ENCODE measurements around the gene CHST2. TPM values are rescaled to one million over a fixed set of nuclear protein-coding genes. Genes with fewer than 3 reads are reported as not detected.
A peak's percentile ranks its signal among the peaks of the same experiment; 100 is the strongest.

Gene CHST2
- total RNA-seq, 1 donor from 2014 or later, result 4.5 TPM

DNA sequence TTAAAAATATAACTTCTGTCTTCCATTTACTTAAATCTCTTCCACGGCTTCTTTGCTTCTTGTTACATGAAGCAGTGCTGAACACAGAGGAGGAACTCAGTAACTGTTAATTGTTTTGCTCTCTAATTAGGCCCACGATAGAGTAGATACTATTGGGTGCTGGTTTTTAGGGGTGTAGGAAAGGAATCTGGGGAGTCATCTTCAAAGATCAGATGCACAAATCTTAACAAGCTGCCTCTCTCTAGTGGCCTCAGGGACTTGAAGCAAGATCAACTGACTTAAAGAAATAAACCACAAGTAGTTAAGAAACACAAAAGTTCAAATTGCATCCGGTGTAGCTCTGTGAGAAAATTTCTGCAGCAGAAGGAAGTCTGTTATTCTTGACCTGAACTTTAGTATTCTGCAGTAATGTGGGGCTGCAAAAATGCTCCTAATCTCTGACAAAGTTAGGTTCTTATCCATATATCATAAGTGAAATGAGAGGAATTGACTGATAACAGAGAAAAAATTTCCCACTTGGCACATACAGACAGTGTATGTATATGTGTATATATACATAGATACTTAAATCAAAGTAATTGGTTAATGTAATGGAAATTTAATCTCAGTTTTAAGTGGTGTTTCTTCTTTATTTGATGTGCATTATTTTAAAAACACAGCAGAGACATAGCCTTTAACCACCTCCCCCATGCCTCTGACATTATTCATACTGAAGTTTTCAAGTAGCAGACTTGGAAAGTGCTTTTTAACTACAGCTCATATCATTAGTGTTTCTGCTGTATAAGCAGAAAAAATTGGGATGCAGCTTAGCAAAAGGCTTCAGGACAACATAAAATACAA is 51.8 kb downstream of the CHST2 start:
- Mint-ChIP-seq H3K4me3 (no peak overlapping the region), H3K9me3 (peaks cover 15% of the 10 kb centered on the region), H3K27me3 (ENCODE audit: low read depth) (no peaks in the 10 kb centered on the region), H3K4me1 (no peaks in the 10 kb centered on the region), H3K36me3 (ENCODE audit: low read depth) (peaks cover 8% of the 10 kb centered on the region), H3K27ac (ENCODE audit: unreplicated experiment) (no peak overlapping the region)
- TF ChIP-seq, protein P1, sequence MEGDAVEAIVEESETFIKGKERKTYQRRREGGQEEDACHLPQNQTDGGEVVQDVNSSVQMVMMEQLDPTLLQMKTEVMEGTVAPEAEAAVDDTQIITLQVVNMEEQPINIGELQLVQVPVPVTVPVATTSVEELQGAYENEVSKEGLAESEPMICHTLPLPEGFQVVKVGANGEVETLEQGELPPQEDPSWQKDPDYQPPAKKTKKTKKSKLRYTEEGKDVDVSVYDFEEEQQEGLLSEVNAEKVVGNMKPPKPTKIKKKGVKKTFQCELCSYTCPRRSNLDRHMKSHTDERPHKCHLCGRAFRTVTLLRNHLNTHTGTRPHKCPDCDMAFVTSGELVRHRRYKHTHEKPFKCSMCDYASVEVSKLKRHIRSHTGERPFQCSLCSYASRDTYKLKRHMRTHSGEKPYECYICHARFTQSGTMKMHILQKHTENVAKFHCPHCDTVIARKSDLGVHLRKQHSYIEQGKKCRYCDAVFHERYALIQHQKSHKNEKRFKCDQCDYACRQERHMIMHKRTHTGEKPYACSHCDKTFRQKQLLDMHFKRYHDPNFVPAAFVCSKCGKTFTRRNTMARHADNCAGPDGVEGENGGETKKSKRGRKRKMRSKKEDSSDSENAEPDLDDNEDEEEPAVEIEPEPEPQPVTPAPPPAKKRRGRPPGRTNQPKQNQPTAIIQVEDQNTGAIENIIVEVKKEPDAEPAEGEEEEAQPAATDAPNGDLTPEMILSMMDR (conservative IDR thresholded peaks at IDR 0.05), result no peak
- no peak for DNase-seq (ENCODE audit: low read depth, low spot score)

DNA sequence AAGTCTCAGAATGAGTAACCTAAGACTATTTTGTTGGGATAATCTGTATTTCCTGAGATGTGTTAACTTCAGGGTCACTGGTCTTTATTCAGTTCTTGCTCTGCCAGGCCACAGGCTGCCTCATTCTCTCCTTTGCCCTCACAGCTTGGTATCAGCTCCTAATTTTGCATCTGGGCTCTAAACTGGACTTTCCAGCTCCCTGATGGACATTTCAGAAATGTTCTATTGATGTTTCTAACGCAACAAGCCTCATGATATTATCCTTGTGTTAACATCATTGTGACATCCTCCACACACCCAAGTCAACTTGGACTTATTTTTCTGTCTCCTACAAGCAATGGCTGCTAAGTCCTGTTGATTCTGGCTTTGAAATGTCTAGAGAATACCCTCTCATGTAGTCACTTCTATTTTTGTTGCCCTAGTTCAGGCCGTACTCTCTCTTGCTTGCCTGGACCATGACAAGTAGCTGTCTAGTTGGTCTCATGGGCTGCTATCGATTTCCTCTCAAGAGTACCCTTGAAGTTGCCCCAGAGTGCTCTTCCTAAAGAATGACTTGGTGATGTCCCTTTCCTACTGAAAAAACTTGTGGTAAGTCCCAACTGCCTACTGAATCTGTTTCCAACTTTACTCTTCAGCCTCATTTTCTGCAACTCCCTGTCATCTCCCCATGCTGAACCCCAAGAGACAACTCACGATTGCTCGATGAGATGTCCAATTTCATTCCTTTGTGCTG is 52.7 kb downstream of the CHST2 start:
- H3K4me1 Mint-ChIP-seq, result no peaks in the 10 kb centered on the region
- H3K36me3 Mint-ChIP-seq (ENCODE audit: low read depth), result peaks cover 8% of the 10 kb centered on the region
- H3K9me3 Mint-ChIP-seq, result peaks cover 15% of the 10 kb centered on the region
- H3K27ac Mint-ChIP-seq (ENCODE audit: unreplicated experiment), result peak overlapping the region; percentile 43
- H3K4me3 Mint-ChIP-seq, result no peak overlapping the region
- TF ChIP-seq, protein P1 (conservative IDR thresholded peaks at IDR 0.05), result no peak
- no peak for DNase-seq (ENCODE audit: low read depth, low spot score)
- H3K27me3 Mint-ChIP-seq (ENCODE audit: low read depth), result no peaks in the 10 kb centered on the region

DNA sequence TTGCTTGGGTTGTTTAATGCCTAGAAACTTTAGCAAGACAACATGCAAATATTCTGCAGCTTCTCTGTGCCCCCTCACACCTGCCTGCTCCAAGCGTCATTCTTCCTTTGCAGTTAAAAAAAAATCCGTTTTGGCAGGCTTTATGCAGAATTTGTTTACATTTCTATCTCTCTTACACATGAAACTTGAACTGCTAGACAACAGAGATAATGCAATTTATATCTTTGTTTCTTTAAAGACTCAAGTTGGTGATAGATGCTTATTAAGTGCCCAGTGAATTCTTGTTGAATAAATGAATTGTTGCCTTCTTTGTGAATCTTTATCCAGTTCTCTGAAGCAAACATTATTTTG is 53.2 kb downstream of the CHST2 start:
- Mint-ChIP-seq H3K27me3 (ENCODE audit: low read depth) (no peaks in the 10 kb centered on the region), H3K4me3 (no peak overlapping the region), H3K4me1 (no peaks in the 10 kb centered on the region), H3K9me3 (peaks cover 15% of the 10 kb centered on the region), H3K36me3 (ENCODE audit: low read depth) (peaks cover 8% of the 10 kb centered on the region), H3K27ac (ENCODE audit: unreplicated experiment) (peak overlapping the region; percentile 43)
- DNase-seq (ENCODE audit: low read depth, low spot score), result no peak
- TF ChIP-seq, protein P1 (conservative IDR thresholded peaks at IDR 0.05), result no peak

DNA sequence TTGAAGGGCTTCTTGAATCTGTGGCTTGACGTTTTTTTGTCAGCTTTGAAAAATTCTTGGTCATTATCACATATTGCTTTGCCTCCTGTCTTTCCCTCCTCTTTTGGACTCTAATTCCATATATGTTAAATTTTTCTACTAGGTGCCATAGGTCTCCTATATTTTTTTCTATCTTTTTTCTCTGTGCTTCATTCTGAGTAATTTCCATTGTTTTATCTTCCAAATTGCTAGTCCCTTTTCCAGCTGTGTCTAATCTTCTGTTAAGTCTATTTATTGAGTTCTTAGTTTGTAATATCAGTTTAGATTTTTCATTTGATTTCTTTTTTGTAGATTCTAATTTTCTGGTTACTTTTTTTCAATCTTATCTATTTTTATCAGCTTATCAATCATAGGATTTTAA is 53.7 kb downstream of the CHST2 start:
- Mint-ChIP-seq H3K4me1 (no peaks in the 10 kb centered on the region), H3K9me3 (peaks cover 15% of the 10 kb centered on the region), H3K27me3 (ENCODE audit: low read depth) (no peaks in the 10 kb centered on the region), H3K4me3 (no peak overlapping the region), H3K36me3 (ENCODE audit: low read depth) (peaks cover 8% of the 10 kb centered on the region), H3K27ac (ENCODE audit: unreplicated experiment) (no peak overlapping the region)
- TF ChIP-seq, protein P1 (conservative IDR thresholded peaks at IDR 0.05), result no peak
- DNase-seq (ENCODE audit: low read depth, low spot score), result no peak

Other genes starting within 250 kb of the CHST2 start
- gene PCOLCE2, start 230.7 kb upstream of the CHST2 start, total RNA-seq, result 4.9 and 6.3 TPM in 2 replicates
- gene PAQR9, start 156.1 kb upstream of the CHST2 start, total RNA-seq, result 1.8 and 1.9 TPM in 2 replicates
- gene U2SURP, start 118.2 kb upstream of the CHST2 start, total RNA-seq, result 152 and 166 TPM in 2 replicates